Natural killer cell (primary cell): ENCODE measurements around the gene ULK4. TPM values are rescaled to one million over a fixed set of nuclear protein-coding genes. Genes with fewer than 3 reads are reported as not detected.

ENCODE experiments used
- ATAC-seq, 3 donors: fragments of 150-1000 bp in 2 of 3; fragments of 200-7000 bp in 1 of 3; cut with Tn5 transposase; 1 replicate in 1 of 3; 2 replicates in 2 of 3; pipeline ENCODE4 v1.10.0; 2021; ENCODE audit warnings: mild to moderate bottlenecking in 2 of 3, moderate library complexity in 2 of 3
- DNase-seq, 2 donors: peaks; one replicate each; pipeline versions ENCODE4 v3.0.0 to v3.0.0-alpha.2; 2013 to 2021; ENCODE audit warnings: mixed read lengths in 1 of 2
- H3K27ac ChIP-seq: one replicate; pipeline ENCODE4 v1.5.1; 2013; ENCODE audit warnings: mild to moderate bottlenecking, low read length
- H3K27me3 ChIP-seq: one replicate; pipeline ENCODE4 v1.6.1; 2013; ENCODE audit warnings: low read length; ENCODE audit not compliant: control insufficient read depth, insufficient read depth
- H3K36me3 ChIP-seq: one replicate; pipeline ENCODE4 v1.6.1; 2013; ENCODE audit warnings: low read length; ENCODE audit not compliant: control insufficient read depth, insufficient read depth
- H3K4me1 ChIP-seq: one replicate; pipeline ENCODE4 v1.6.1; 2013; ENCODE audit warnings: low read length; ENCODE audit not compliant: control insufficient read depth, insufficient read depth
- H3K4me3 ChIP-seq: one replicate; pipeline ENCODE4 v1.5.1; 2013; ENCODE audit warnings: low read length
- H3K9me3 ChIP-seq: one replicate; pipeline ENCODE4 v1.6.1; 2013; ENCODE audit warnings: low read length; ENCODE audit not compliant: control insufficient read depth, insufficient read depth
- H3K27ac Mint-ChIP-seq, 2 donors: one replicate each; pipeline ENCODE4 v1.8.0; 2022; ENCODE audit warnings: mild to moderate bottlenecking in 2 of 2, mixed read lengths in 2 of 2, moderate library complexity in 1 of 2
- H3K27me3 Mint-ChIP-seq, 2 donors: one replicate each; pipeline ENCODE4 v1.8.0; 2022; ENCODE audit warnings: low read depth in 2 of 2, mixed read lengths in 2 of 2
- H3K36me3 Mint-ChIP-seq: one replicate; pipeline ENCODE4 v1.8.0; 2022; ENCODE audit warnings: mixed read lengths
- H3K4me1 Mint-ChIP-seq, 2 donors: one replicate each; pipeline ENCODE4 v1.8.0; 2022; ENCODE audit warnings: mixed read lengths in 2 of 2
- H3K4me3 Mint-ChIP-seq: one replicate; pipeline ENCODE4 v1.8.0; 2022; ENCODE audit warnings: mild to moderate bottlenecking, moderate library complexity, mixed read lengths
- H3K9me3 Mint-ChIP-seq, 2 donors: one replicate each; pipeline ENCODE4 v1.8.0; 2022; ENCODE audit warnings: mixed read lengths in 2 of 2
- WGBS: methylation state at CpG from one replicate; pipeline ENCODE4 v1.1.7; 2013; ENCODE audit warnings: missing lambda C conversion rate; ENCODE audit not compliant: insufficient coverage; 5-methylcytosine and 5-hydroxymethylcytosine counted together
- intact Hi-C: fragments of 100-400 bp; cut with micrococcal nuclease; formaldehyde crosslinking; loops from one replicate; pipeline ENCODE4 v1.14.2; 2022
- total RNA-seq, 4 donors: library from RNA; stranded (reverse); fragments of 120-200 nt in 1 of 4; gene quantifications; one replicate each; pipeline versions ENCODE4 v1.2.3 to v1.2.4, GENCODE V29; 2013 to 2022
- TF ChIP-seq, protein P1 (sequence below): fragments of 200-600 bp; IDR thresholded peaks from one replicate; pipeline ENCODE4 v1.8.0; 2022; ENCODE audit warnings: antibody characterized with exemption

The ULK4 gene
- total RNA-seq, 3 donors from 2014 or later (not counting 1 experiment from before 2014, with no cell fraction given) = 19.2 to 25.7 (median 21.2) TPM

DNA sequence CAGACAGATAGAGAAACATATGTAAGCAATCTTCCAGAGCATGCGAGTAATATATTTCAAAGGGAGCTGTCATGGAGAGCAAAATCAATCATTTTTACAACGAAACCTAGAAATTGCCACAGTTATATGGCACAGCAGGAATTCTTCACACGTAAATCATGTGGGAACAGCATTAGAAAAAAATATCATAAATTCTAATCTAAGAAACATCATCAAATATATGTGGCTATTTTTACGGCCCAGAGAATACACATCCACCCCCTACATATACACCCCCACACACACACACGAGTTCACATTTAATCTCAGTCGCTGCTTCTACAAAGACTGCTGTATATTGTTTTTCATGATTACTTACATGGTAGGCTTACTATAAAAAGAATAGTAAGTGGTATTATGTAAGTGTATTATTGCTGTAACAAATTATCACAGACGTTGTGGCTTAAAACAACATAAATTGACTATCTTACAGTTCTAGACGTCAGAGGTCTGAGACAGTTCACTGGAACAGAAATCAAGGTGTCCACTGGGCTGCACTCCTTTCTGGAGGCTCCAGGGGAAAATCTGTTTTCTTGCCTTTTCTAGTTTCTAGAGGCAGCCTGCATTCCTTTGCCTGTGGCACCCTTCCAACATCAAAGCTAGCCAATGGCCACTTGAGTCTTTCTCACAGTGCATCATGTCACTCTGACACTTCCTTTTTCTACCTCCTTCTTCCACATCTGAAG lies 363.3 kb downstream of the ULK4 start:
- intact Hi-C loops = no loop called here
- H3K27me3 Mint-ChIP-seq = no peaks in the 10 kb centered on the region
- 87% methylated on average over 7 of the region's 8 CpGs for WGBS
- no peaks in the 10 kb centered on the region for H3K36me3 ChIP-seq
- peaks cover 3% of the 10 kb centered on the region for H3K4me1 ChIP-seq
- H3K4me1 Mint-ChIP-seq = peaks cover 9 to 37% of the 10 kb centered on the region in 2 donors
- no peak overlapping the region for H3K27ac ChIP-seq
- H3K27me3 ChIP-seq = no peaks in the 10 kb centered on the region
- no peak for ATAC-seq
- no peaks in the 10 kb centered on the region for H3K9me3 Mint-ChIP-seq
- TF ChIP-seq, protein P1, sequence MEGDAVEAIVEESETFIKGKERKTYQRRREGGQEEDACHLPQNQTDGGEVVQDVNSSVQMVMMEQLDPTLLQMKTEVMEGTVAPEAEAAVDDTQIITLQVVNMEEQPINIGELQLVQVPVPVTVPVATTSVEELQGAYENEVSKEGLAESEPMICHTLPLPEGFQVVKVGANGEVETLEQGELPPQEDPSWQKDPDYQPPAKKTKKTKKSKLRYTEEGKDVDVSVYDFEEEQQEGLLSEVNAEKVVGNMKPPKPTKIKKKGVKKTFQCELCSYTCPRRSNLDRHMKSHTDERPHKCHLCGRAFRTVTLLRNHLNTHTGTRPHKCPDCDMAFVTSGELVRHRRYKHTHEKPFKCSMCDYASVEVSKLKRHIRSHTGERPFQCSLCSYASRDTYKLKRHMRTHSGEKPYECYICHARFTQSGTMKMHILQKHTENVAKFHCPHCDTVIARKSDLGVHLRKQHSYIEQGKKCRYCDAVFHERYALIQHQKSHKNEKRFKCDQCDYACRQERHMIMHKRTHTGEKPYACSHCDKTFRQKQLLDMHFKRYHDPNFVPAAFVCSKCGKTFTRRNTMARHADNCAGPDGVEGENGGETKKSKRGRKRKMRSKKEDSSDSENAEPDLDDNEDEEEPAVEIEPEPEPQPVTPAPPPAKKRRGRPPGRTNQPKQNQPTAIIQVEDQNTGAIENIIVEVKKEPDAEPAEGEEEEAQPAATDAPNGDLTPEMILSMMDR = no peak
- no peak overlapping the region for H3K27ac Mint-ChIP-seq
- H3K36me3 Mint-ChIP-seq = no peaks in the 10 kb centered on the region
- H3K9me3 ChIP-seq = no peaks in the 10 kb centered on the region
- H3K4me3 Mint-ChIP-seq = no peak overlapping the region
- no peak for DNase-seq
- H3K4me3 ChIP-seq = no peak overlapping the region

GRCh38 chr3:41593774-41594173 lies 368.1 kb downstream of the ULK4 start:
- intact Hi-C loops = no loop called here
- H3K4me1 Mint-ChIP-seq = peaks cover 9 to 24% of the 10 kb centered on the region in 2 donors
- Histone ChIP-seq H3K4me3 (no peak overlapping the region), H3K9me3 (no peaks in the 10 kb centered on the region), H3K27me3 (no peaks in the 10 kb centered on the region), H3K36me3 (no peaks in the 10 kb centered on the region), H3K4me1 (peaks cover 3% of the 10 kb centered on the region), H3K27ac (no peak overlapping the region)
- no peak overlapping the region for H3K27ac Mint-ChIP-seq
- no peaks in the 10 kb centered on the region for H3K9me3 Mint-ChIP-seq
- no peak for DNase-seq
- WGBS = 95% methylated on average over 4 of the region's 5 CpGs
- H3K36me3 Mint-ChIP-seq = no peaks in the 10 kb centered on the region
- no peaks in the 10 kb centered on the region for H3K27me3 Mint-ChIP-seq
- TF ChIP-seq, protein P1 = no peak
- ATAC-seq = no peak
- H3K4me3 Mint-ChIP-seq = no peak overlapping the region

DNA sequence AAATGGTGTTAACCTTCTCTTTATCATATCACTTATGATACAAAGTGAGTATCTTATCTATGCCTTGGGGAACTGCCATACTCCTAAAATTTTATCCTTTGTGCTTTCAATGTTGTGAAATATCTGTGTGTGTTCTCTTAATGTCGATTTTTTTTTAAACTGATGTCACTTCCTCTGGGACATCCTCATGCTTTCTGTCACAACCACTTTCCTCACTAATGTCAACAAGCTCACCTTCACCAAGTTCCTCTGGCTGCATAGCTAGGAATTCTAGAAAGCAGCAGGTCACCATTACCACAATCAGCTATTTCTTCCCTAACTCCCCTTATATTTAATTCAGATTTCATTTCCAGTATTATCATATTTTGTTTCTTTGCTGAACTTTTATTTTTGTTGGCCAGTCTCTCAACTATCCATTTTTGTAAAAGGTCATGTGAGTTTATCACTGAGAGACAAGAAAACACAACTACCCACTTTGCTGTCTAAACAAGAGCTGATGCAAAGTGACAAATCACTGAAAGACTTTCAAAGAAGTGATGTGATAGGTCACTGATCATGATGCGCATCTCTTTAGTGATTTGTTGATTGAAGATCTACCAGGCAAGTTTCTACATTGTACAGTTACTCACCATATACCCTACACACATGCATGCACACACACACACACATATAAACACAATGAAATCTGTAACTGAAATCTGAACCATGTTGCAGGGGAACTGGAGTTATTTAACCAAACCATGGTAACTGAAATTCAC lies 369.0 kb downstream of the ULK4 start:
- Histone ChIP-seq H3K36me3 (no peaks in the 10 kb centered on the region), H3K27ac (no peak overlapping the region), H3K4me1 (peaks cover 3% of the 10 kb centered on the region), H3K4me3 (no peak overlapping the region), H3K9me3 (no peaks in the 10 kb centered on the region), H3K27me3 (no peaks in the 10 kb centered on the region)
- intact Hi-C loops = no loop called here
- Mint-ChIP-seq H3K27me3 (no peaks in the 10 kb centered on the region), H3K27ac (no peak overlapping the region), H3K36me3 (no peaks in the 10 kb centered on the region), H3K9me3 (no peaks in the 10 kb centered on the region), H3K4me3 (no peak overlapping the region), H3K4me1 (peaks cover 9 to 24% of the 10 kb centered on the region in 2 donors)
- WGBS = 67% methylated on average over 1 of the region's 2 CpGs
- no peak for ATAC-seq
- TF ChIP-seq, protein P1 = no peak
- DNase-seq = no peak
